GM12891 (cell line): ENCODE data around the gene ART1.

Source experiments
- POLR2A ChIP-seq: IDR thresholded peaks from 2 replicates; pipeline ENCODE4 v1.6.1; 2011; ENCODE audit warnings: low read depth, low read length, control low read depth
- POLR2AphosphoS5 ChIP-seq: IDR thresholded peaks from 2 replicates; pipeline ENCODE4 v1.6.1; 2011; ENCODE audit warnings: low read depth, low read length, control low read depth
- TAF1 ChIP-seq: IDR thresholded peaks from 2 replicates; pipeline ENCODE4 v1.6.1; 2011; ENCODE audit warnings: low read depth, low read length, control low read depth

- TF ChIP-seq POLR2A: no peak
- TF ChIP-seq TAF1: no peak
- no peak for TF ChIP-seq POLR2AphosphoS5
These were observed 39.1 kb upstream of the ART1 start for GRCh38 chr11:3605771-3606203.
